Measurements from ENCODE around the gene GAREM2. TPM values are rescaled to one million over a fixed set of nuclear protein-coding genes. Genes with fewer than 3 reads are reported as not detected.

GAREM2 gene
- total and polyA plus RNA-seq, 9 of the 15 experiments (the other 6 are each of a cell fraction or from before 2014, with no cell fraction given): 1.7 to 12.4 (median 2.5) TPM

DNA sequence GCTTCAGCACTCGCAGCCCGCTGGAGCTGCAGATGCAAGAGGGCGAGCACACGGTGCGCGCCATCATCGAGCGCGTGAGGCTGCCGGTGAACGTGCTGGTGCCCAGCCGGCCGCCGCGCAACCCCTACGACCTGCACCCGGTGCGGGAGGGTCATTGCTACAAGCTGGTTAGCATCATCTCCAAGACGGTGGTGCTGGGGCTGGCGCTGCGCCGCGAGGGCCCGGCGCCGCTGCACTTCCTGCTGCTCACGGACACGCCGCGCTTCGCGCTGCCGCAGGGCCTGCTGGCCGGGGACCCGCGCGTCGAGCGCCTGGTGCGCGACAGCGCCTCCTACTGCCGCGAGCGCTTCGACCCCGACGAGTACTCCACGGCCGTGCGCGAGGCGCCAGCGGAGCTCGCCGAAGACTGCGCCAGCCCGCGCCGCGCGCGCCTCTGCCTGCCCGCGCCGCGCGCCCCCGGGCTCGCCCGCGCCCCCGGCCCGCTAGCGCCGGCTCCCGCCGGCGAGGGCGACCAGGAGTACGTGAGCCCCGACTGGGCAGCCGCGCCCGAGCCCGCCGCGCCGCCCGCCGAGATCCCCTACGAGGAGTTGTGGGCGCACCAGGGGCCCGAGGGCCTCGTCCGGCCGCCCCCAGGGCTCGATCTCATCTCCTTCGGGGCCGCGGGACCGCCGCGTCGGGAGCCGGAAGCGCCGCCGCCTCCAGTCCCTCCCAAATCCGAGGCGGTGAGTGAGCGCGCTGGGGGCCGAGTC, 11.8 kb downstream of the GAREM2 start (continued):
- TF ChIP-seq POLR2B (IDR thresholded peaks at IDR 0.05; ENCODE audit: low read depth, partially characterized antibody) (no peak), PHB2 (IDR thresholded peaks at IDR 0.05; ENCODE audit: low read depth) (no peak), ZNF57 (CRISPR knock-in tag; IDR thresholded peaks at IDR 0.05) (no peak), TFAP4 (CRISPR knock-in tag; IDR thresholded peaks at IDR 0.05; ENCODE audit: borderline replicate concordance) (peak; percentile 62; the same call in 1 of the 2 replicates), ZNF583 (CRISPR knock-in tag; IDR thresholded peaks at IDR 0.05) (peak; percentile 77; the same call in 1 of the 2 replicates), ZNF3 (CRISPR knock-in tag; IDR thresholded peaks at IDR 0.05) (no peak), ZNF143 (CRISPR knock-in tag; IDR thresholded peaks at IDR 0.05) (peak; percentile 63), ZNF717 (CRISPR knock-in tag; IDR thresholded peaks at IDR 0.05) (no peak), MLX (CRISPR knock-in tag; conservative IDR thresholded peaks at IDR 0.05) (no peak), E2F1 (CRISPR knock-in tag; IDR thresholded peaks at IDR 0.05) (peak; percentile 82; the same call in 1 of the 2 replicates), CHD2 (IDR thresholded peaks at IDR 0.05; ENCODE audit: low read depth, low read length) (no peak), CBX8 (IDR thresholded peaks at IDR 0.05; ENCODE audit: borderline replicate concordance, extremely low read depth, low read depth, low read length, poor library complexity, severe bottlenecking) (no peak), CHCHD3 (CRISPR knock-in tag; IDR thresholded peaks at IDR 0.05) (no peak), BRF1 (IDR thresholded peaks at IDR 0.05; ENCODE audit: borderline replicate concordance, extremely low read depth, insufficient read length) (no peak), NCOA1 (IDR thresholded peaks at IDR 0.05; ENCODE audit: low read depth) (no peak), ZNF311 (CRISPR knock-in tag; IDR thresholded peaks at IDR 0.05) (0 out of 2 replicates have a peak, but pooled peaks have one; percentile 32), NRF1 (conservative IDR thresholded peaks at IDR 0.05 in 1 of 2, IDR thresholded peaks at IDR 0.05 in 1 of 2) (peak; percentile 75 to 79)
- TF ChIP-seq, protein P1, sequence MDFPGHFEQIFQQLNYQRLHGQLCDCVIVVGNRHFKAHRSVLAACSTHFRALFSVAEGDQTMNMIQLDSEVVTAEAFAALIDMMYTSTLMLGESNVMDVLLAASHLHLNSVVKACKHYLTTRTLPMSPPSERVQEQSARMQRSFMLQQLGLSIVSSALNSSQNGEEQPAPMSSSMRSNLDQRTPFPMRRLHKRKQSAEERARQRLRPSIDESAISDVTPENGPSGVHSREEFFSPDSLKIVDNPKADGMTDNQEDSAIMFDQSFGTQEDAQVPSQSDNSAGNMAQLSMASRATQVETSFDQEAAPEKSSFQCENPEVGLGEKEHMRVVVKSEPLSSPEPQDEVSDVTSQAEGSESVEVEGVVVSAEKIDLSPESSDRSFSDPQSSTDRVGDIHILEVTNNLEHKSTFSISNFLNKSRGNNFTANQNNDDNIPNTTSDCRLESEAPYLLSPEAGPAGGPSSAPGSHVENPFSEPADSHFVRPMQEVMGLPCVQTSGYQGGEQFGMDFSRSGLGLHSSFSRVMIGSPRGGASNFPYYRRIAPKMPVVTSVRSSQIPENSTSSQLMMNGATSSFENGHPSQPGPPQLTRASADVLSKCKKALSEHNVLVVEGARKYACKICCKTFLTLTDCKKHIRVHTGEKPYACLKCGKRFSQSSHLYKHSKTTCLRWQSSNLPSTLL (IDR thresholded peaks at IDR 0.05): no peak
- TF ChIP-seq, protein P2, sequence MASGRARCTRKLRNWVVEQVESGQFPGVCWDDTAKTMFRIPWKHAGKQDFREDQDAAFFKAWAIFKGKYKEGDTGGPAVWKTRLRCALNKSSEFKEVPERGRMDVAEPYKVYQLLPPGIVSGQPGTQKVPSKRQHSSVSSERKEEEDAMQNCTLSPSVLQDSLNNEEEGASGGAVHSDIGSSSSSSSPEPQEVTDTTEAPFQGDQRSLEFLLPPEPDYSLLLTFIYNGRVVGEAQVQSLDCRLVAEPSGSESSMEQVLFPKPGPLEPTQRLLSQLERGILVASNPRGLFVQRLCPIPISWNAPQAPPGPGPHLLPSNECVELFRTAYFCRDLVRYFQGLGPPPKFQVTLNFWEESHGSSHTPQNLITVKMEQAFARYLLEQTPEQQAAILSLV (tag; IDR thresholded peaks at IDR 0.05): no peak
- TF ChIP-seq, protein P3, sequence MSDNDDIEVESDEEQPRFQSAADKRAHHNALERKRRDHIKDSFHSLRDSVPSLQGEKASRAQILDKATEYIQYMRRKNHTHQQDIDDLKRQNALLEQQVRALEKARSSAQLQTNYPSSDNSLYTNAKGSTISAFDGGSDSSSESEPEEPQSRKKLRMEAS (CRISPR knock-in tag; IDR thresholded peaks at IDR 0.05): peak; percentile 94
